Measurements from ENCODE around the gene TSPOAP1.

- TF ChIP-seq, protein P1, sequence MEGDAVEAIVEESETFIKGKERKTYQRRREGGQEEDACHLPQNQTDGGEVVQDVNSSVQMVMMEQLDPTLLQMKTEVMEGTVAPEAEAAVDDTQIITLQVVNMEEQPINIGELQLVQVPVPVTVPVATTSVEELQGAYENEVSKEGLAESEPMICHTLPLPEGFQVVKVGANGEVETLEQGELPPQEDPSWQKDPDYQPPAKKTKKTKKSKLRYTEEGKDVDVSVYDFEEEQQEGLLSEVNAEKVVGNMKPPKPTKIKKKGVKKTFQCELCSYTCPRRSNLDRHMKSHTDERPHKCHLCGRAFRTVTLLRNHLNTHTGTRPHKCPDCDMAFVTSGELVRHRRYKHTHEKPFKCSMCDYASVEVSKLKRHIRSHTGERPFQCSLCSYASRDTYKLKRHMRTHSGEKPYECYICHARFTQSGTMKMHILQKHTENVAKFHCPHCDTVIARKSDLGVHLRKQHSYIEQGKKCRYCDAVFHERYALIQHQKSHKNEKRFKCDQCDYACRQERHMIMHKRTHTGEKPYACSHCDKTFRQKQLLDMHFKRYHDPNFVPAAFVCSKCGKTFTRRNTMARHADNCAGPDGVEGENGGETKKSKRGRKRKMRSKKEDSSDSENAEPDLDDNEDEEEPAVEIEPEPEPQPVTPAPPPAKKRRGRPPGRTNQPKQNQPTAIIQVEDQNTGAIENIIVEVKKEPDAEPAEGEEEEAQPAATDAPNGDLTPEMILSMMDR (conservative IDR thresholded peaks at IDR 0.05; ENCODE audit: low read depth, low read length) = no peak
- no peak for TF ChIP-seq EZH2 (IDR thresholded peaks at IDR 0.05; ENCODE audit: low read length, unreplicated experiment)
Observed at GRCh38 chr17:58320163-58320558, 8.4 kb downstream of the TSPOAP1 start.

Measured in PC-3 (cell line).